GM10248 (cell line): ENCODE data around the gene XPO5.
"Not testable (repeated sequence)": the region's sequence is repeated elsewhere in the genome, so short reads cannot be mapped to it uniquely, and the experiment has no call there.

Experiments used
- CTCF ChIA-PET: fragments of 300-600 bp; sonication (Branson Sonifier 250); formaldehyde crosslinking; extraction: SDS; loops from one replicate; lab custom pipeline; 2021; ENCODE audit warnings: antibody characterized with exemption; lab: Yijun Ruan, JAX
- POLR2A ChIA-PET: fragments of 350-650 bp; sonication (Branson Sonifier 250); formaldehyde crosslinking; extraction: SDS; loops from one replicate; lab custom pipeline; 2020; ENCODE audit warnings: antibody characterized with exemption; lab: Yijun Ruan, JAX
- DNase-seq: peaks from one replicate; pipeline ENCODE4 v3.0.0; 2012; ENCODE audit errors: extremely low spot score
- TF ChIP-seq, protein P1 (sequence below): IDR thresholded peaks from 2 replicates; pipeline ENCODE4 v1.5.1; 2012; ENCODE audit warnings: mild to moderate bottlenecking, low read depth; ENCODE audit errors: extremely low read depth, missing control alignments, control extremely low read depth

Gene XPO5

DNA sequence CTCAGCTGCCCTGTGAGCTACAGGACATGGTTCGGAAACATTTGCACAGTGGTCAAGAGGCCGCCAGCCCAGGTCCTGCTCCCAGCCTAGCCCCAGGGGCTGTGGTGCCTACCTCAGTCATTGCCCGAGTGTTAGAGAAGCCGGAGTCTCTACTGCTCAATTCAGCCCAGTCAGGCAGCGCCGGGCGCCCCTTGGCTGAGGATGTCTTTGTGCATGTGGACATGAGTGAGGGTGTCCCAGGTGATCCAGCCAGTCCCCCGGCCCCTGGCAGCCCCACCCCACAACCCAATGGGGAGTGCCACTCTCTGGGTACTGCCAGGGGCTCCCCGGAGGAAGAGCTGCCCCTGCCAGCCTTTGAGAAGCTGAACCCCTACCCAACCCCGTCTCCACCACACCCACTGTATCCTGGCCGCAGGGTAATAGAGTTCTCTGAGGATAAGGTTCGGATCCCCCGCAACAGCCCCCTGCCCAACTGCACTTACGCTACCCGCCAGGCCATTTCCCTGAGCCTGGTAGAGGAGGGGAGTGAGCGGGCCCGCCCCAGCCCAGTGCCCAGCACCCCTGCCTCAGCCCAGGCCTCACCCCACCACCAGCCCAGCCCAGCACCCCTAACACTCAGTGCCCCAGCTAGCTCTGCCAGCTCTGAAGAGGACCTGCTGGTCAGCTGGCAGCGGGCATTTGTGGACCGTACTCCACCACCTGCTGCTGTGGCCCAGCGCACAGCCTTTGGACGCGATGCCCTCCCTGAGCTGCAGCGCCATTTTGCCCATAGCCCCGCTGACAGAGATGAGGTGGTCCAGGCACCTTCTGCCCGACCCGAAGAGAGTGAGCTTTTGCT is 70.9 kb downstream of the XPO5 start:
- ChIA-PET POLR2A (no interaction called here), CTCF (interaction anchor here (0.6 to 7.8 kb wide), 19 partner anchors 11 to 454 kb away, joined by 3 to 125 read pairs (median 6); partner anchors contain the start of genes ABCC10, DLK2, DNPH1 and POLR1C)
- TF ChIP-seq, protein P1, sequence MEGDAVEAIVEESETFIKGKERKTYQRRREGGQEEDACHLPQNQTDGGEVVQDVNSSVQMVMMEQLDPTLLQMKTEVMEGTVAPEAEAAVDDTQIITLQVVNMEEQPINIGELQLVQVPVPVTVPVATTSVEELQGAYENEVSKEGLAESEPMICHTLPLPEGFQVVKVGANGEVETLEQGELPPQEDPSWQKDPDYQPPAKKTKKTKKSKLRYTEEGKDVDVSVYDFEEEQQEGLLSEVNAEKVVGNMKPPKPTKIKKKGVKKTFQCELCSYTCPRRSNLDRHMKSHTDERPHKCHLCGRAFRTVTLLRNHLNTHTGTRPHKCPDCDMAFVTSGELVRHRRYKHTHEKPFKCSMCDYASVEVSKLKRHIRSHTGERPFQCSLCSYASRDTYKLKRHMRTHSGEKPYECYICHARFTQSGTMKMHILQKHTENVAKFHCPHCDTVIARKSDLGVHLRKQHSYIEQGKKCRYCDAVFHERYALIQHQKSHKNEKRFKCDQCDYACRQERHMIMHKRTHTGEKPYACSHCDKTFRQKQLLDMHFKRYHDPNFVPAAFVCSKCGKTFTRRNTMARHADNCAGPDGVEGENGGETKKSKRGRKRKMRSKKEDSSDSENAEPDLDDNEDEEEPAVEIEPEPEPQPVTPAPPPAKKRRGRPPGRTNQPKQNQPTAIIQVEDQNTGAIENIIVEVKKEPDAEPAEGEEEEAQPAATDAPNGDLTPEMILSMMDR: no peak
- no peak for DNase-seq

- POLR2A ChIA-PET: no interaction called here
- CTCF ChIA-PET: interaction anchor here (0.7 to 7.8 kb wide), 3 partner anchors 49 to 576 kb away, joined by 4 to 77 read pairs (median 70); partner anchors contain the start of gene DLK2
- no peak for DNase-seq
- TF ChIP-seq, protein P1: no peak
Measured at GRCh38 chr6:43503443-43503842, 72.4 kb downstream of the XPO5 start.

- TF ChIP-seq, protein P1: no peak
- DNase-seq: no peak
- POLR2A ChIA-PET: no interaction called here
- CTCF ChIA-PET: interaction anchor here (1.4 to 6.8 kb wide), 3 partner anchors 15 to 239 kb away, joined by 4 to 70 read pairs (median 8); partner anchors contain the start of gene DLK2
Measured at GRCh38 chr6:43502666-43503065, 73.2 kb downstream of the XPO5 start.

DNA sequence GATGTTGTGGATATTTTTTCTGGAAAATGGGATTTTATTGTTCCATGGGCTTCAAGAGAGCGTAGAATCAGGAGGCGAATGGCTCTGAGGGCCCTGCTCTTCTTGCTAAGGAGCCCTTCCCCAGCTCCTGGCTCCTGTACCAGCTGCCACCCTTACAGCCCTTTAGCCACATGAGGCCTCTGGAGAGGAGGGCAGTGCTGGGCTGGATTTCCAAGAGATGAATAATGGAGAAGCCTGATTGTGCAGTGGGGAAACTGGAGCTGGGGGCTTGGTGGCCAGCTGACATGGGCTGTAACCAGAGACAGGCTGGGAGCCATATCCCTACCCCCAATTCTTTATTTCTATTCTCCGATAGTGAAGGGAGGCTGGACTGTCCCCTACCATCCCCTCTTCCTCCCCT is 74.9 kb downstream of the XPO5 start:
- ChIA-PET POLR2A (interaction anchor here (0.6 to 0.8 kb wide), 2 partner anchors 9 to 561 kb away, joined by 3 read pairs; partner anchors contain the start of gene LRRC73), CTCF (interaction anchor here (2.6 kb wide), 1 partner anchor 14 kb away, joined by 8 read pairs; no protein-coding TSS in a partner anchor)
- no peak for DNase-seq
- TF ChIP-seq, protein P1: no peak

- ChIA-PET POLR2A (no interaction called here), CTCF (interaction anchor here (1.4 to 11.7 kb wide), 3 partner anchors 7 to 44 kb away, joined by 3 to 125 read pairs (median 4); partner anchors contain the start of gene DLK2)
- TF ChIP-seq, protein P1: no peak
- no peak for DNase-seq
Measured at GRCh38 chr6:43499028-43499815, 76.6 kb downstream of the XPO5 start.

DNA sequence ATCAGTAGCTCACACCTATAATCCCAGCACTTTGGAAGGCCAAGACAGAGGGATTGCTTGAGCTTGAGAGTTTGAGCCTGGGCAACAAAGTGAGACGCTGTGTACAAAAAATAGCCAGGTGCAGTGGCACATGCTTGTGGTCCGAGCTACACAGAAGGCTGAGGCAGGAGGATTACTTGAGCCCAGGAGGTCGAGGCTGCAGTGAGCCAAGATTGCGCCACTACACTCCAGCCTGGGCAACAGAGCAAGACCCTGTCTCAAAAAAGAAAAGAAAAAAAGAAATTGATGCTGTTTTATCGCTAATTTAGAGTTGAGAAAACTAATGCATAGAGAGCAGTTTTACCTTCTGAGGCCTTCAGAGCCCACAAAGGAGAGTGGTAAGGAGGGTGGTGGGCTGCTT is 77.5 kb downstream of the XPO5 start:
- POLR2A ChIA-PET, DNase-seq: not testable (repeated sequence)
- CTCF ChIA-PET: interaction anchor here (0.9 to 11.7 kb wide), 5 partner anchors 8 to 49 kb away, joined by 3 to 125 read pairs (median 4); partner anchors contain the start of gene DLK2
